Loucy (cell line): ENCODE data around the gene PPP1R13B.

Experiments
- EZH2phosphoT487 ChIP-seq: fragments of 200-600 bp; IDR thresholded peaks from 2 replicates; pipeline ENCODE4 v1.6.1; 2018; ENCODE audit warnings: antibody characterized with exemption, mild to moderate bottlenecking, moderate library complexity, borderline replicate concordance
- TF ChIP-seq, protein P1 (sequence below): fragments of 200-600 bp; sonication (generic); conservative IDR thresholded peaks from 2 replicates; pipeline ENCODE4 v1.5.1; 2014; ENCODE audit warnings: mild to moderate bottlenecking, antibody characterized with exemption, low read length

DNA sequence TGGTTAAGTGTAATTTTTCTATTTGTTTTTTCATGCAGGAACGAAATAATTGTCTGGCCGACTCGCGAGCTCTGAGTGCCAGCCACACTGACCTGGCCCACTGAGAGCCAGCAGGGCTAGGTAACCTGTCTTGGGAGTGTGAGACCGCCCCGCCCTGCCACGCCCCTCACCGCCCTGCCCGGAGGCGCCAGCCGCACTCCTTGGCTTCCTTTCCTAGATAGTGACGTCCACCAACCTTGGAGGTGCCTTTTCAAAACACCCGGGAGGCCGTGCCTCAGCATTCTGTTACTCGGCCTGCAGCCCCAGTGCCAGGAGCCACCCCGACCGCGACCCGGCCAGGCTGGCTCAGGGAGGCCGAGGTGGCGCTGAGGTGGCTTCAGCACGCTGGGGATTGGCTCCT lies 153.9 kb downstream of the PPP1R13B start:
- TF ChIP-seq, protein P1, sequence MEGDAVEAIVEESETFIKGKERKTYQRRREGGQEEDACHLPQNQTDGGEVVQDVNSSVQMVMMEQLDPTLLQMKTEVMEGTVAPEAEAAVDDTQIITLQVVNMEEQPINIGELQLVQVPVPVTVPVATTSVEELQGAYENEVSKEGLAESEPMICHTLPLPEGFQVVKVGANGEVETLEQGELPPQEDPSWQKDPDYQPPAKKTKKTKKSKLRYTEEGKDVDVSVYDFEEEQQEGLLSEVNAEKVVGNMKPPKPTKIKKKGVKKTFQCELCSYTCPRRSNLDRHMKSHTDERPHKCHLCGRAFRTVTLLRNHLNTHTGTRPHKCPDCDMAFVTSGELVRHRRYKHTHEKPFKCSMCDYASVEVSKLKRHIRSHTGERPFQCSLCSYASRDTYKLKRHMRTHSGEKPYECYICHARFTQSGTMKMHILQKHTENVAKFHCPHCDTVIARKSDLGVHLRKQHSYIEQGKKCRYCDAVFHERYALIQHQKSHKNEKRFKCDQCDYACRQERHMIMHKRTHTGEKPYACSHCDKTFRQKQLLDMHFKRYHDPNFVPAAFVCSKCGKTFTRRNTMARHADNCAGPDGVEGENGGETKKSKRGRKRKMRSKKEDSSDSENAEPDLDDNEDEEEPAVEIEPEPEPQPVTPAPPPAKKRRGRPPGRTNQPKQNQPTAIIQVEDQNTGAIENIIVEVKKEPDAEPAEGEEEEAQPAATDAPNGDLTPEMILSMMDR, result no peak
- no peak for TF ChIP-seq EZH2phosphoT487
